ENCODE data around the gene LCMT2.
"Not testable (repeated sequence)": the region's sequence is repeated elsewhere in the genome, so short reads cannot be mapped to it uniquely, and the experiment has no call there.

The LCMT2 gene

DNA sequence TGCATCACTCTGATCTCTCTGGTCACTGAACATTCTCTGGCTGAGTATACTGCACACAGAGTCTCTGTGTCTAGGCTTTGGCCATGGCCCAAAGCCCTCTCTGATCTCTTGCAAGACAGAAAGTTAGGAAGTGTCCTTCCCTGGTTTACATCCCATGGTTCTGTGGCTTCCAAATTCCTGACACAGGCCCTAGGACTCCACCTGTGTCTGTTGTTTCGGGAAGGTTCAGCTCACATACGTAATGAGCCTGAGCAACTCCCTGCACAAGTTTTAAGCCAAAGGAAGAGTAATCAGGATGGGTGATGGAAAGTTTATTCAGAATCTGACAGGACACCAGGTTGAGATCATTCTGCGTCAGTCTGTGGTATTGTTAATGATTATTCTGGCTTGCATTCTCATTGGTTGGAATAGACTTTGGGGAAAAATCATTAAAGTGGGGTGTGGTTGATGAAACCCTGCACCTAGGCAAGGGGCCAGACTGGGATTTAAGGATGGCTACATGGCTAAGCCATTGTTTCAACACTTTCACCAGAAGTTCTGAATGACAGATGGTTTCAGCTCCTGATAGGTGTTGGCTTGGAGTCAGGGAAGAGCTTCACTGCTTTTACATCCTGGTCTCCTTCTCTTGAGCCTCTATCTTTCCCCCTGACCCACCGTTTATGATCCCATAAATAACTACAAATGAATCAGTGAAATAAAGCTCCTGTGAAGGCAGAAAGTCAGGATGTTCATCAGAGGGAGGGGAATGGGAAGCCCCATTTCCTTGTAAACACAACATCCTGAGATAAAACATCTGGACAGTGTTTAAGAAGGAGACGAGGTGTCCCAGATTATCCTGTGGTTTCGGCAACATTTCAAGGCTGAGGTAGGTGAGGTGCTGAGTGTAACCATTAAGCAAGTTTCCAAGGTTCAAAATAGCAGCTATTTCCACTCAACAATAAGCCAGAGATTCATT, 14.1 kb downstream of the LCMT2 start:
- no peak for DNase-seq (ENCODE audit: low read depth)

DNA sequence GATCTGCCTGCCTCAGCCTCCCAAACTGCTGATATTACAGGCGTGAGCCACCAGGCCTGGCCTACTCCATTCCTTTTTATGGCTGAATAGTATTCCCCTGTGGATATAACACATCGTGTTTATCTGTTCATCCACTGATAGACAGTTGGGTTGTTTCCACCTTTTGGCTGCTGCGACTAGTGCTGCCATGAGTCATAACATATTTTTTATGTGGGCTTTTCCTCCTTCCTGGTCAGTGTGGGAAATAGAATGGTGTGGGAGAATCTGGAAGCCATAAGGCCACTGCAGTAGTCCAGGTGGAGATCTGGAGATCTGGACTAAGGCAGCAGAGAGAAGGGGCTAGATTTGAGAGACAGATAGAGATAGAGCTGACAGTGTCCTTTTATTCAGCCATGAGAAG, 16.2 kb downstream of the LCMT2 start:
- DNase-seq (ENCODE audit: low read depth): no peak

DNA sequence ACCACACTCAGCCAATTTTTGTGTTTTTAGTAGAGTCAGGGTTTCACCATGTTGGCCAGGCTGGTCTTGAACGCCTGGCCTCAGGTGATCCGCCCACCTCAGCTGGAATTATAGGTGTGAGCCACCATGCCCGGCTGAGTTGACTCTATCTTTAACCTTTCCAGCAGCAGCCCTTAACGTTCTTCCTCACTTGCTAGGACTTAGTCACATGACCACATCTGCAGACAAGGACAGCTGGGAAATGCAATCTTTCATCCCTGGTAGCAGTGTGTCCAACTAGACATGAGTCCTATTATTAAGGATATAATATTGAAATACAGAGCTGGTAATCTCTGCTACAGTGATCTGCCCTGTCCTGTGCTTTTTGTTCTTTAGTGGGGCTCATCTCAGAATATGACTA, 18.0 kb downstream of the LCMT2 start:
- no peak for DNase-seq (ENCODE audit: low read depth)

DNA sequence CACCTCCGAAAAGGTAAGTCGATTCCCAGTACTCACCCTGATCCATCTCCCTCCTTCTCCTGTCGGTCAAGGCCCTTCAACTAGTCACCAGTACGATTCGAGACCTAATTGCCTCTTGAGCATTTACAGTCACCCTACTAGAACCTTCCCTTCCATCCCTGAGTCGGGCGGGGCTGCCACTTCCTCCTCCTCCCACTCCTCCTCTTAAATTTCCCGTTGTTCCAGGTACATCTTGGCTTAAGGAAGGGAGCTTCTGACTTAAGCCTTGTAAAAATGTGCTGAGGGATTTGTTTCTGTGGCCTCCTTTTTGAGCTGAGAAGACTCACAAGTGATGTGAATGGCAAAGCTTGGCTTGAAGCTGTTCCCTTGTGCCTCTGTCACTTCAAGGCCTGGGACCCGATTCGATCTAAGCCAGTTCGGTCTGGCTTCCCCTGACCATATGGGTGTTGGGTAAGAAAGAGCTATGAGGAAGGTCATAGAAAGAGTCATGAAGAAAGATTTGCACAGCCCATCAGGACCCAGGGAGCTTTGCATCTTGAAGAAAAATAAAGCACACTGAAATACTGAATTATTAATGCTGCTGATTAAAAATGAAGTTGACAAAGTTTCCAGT, 28.1 kb downstream of the LCMT2 start, which contains the start of gene TGM7:
TSS of gene TGM7 (minus strand) at position 51 of the 613 bp plus-strand sequence.
- no peak for DNase-seq (ENCODE audit: low read depth)

DNA sequence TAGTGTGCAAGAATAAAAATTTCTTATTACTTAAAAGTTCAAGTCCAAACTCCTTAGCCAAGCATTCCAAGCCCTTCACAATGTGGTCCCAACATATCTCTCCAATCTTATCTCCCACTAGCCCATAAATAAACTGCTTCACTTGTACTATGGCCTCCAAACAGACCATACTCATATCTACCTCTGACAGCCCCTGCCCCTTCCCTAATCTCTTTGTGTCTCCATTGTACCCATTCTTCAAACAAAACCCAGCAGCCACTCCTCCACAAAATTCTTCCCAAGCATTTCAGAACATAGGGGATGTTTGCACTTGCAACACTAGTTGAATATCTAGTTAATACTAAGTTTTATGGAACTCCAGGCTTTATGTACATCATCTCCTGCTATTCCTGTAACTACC, 30.5 kb downstream of the LCMT2 start:
- DNase-seq (ENCODE audit: low read depth): no peak

DNA sequence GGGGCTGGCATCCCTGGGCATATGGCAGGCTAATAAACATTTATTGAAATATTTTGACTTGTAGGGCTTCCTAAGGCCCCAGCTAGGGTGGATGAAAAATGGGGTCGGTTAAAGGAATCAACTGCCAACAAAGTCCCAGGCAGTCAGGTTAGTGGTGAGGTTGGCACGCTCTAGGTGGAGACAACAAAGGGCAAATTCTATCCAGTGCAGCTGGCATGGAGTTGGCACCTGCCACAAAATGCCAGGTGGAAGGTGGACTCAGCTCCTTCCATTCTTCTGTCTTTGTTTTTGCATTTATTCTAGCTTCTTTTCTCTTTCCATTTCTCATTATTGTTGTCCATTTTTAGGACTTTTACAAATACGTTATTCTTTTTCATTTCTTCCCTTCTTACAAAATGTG, 31.0 kb downstream of the LCMT2 start:
- no peak for DNase-seq (ENCODE audit: low read depth)

DNA sequence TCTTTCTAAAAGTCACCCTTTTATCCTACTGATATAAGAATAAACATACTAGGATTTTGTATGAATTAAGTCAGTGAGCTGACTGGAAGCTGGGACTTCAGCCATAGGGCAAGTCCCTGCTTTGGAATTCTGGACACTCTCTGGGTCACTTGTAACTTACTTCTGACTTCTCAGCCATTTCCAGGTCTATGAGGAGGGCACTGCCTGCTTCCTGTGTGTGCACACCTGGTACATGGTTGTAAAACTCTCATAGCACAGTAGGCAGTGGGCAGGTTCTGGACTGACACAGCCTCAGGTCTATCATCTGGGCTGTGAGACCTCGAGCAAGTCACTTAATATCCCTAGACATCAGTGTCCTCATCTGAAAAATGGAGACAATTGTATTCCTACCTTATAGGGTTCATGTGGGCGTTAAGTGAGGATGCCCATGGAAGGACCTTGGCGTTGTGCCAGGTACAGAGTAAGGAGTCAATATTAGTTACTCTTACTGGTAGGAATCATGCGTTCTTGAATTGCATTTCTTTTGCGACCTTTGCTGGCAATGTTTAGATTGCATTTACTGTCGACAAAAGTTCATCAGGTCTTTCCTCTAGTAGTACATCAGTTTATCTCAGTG, 36.2 kb downstream of the LCMT2 start:
- DNase-seq (ENCODE audit: low read depth): no peak

DNA sequence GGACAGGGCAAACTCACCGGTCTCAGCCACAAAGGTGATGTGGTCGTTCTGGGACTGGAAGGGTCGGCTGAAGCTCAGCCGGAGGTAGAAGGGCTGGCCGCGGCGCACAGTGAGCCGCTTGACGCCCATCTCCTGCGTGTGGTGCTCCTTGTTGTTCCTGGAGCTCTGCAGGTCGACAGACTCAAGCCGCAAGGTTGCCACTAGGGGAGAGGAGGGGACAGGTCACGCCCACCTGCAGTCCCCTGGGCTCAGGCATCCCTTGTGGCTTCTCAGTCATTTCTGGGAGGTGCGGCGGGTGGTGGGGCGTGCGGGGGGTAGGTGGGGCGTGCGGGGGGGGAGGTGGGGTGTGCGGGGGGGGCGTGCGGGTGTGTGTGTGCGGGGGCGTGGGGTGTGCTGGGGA, 36.9 kb downstream of the LCMT2 start:
- DNase-seq (ENCODE audit: low read depth): no peak

DNA sequence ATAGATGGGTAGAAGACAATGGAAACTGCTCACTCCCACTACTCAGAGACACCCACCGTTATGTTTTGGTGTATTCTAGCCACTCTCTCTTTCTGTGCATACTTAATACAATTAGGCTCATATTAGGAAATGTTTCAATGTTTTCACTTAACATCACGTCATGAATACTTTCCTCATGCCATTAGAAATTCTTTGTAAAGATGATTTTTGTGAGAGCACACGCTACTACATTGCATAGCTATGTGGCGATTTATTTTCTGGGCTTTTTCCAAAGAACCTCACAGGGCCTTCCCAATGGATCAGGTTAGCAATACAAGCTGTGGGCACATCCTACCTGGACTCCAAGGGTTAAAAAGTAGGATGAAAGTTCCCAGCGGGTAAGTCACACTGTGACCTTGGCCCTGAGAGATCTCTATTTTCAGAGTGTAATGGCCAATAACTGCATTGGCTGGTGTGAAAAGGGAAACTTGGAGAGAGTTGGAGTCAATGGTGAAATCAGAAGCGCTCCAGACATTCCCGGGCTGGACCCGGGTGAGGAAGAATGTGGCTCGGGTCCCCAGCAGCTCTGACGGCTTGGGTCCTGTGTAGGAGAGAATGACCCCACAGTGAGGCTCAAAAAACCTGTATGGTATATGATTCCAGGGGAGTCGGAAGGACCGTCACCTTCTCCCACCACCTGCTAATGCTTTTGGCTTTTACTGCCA, 37.8 kb downstream of the LCMT2 start:
- peak; percentile 27 for DNase-seq (ENCODE audit: low read depth)

DNA sequence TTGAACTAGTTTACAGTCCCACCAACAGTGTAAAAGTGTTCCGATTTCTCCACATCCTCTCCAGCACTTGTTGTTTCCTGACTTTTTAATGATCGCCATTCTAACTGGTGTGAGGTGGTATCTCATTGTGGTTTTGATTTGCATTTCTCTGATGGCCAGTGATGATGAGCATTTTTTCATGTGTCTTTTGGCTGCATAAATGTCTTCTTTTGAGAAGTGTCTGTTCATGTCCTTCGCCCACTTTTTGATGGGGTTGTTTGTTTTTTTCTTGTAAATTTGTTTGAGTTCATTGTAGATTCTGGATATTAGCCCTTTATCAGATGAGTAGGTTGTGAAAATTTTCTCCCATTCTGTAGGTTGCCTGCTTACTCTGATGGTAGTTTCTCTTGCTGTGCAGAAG, 40.7 kb downstream of the LCMT2 start:
- DNase-seq (ENCODE audit: low read depth): not testable (repeated sequence)

DNA sequence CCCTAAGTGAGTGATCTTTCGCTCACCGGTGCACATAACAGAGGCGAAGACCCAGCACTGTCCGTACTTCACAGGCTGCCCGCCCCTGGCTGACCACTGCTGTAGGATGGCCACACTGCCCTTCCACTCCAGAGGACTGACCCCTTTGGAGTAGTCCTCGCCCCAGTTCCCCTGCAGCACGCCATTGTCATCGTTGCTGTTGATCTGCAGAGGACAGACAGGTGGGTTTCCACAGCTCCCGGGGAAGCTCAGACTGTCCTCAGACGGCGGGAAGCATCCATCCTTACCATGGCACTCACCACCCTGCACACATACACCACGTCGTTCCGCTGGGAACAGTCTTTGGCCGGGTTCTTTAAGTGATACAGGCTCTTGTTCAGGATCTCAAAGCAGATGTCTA, 43.1 kb downstream of the LCMT2 start:
- DNase-seq (ENCODE audit: low read depth): no peak

DNA sequence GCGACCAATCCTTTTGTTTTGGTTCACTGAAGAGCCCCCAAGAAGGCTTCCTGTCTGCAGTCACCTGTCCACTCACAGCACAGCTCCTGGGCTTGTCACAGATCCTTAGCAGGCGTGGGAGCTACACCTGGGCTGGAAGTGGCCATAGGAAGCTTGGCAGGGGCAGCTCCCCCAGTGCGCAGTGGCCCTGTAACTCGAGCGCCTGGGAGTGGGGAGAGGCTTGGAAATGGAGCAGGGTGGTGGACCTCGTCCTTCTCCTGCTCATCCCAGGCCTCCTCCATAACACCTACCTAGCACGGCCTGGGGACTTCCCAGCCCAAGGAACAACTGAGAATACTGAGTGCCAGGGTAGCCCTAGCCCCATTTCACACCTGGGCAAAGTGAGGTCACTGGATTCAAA, 44.3 kb downstream of the LCMT2 start:
- DNase-seq (ENCODE audit: low read depth): no peak

DNA sequence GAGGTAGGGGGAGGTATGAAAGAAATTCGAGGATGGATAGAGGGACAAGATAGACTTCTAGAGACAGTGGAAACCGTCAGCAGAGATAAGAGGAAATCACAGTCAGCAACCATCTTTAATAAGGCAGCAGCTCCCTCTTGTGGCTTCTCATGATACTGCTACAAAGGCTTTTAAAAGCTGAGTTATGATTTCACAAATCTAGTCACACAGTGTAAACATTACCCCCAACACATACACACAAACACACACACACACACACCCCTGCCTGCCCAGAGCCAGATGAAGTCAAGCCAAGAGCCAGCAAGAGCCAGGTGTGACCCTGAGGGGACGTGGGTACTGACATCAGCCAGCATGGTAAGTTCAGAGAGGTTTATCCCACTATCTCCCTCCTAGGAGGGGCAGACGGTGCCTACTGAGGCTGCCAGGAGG, 44.8 kb downstream of the LCMT2 start:
- DNase-seq (ENCODE audit: low read depth): peak; percentile 45

DNA sequence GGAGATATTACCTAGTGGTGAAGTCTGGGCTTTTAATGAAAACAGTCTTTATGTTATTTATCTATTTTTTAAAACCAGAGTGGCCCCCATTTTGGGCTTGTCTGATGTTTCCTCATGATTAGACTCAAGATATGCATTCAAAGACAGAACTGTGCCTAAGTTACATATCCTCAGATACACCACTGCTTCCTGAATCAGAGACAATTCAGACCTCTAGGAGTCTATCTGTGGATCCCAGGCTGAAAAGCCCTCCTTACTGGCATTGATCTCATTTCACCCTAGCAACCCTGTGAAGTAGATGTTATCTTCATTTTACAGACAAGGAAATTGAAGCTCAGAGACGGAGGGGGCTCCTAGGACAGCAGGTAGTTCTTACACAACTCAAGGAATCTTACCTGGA, 46.8 kb downstream of the LCMT2 start:
- no peak for DNase-seq (ENCODE audit: low read depth)

DNA sequence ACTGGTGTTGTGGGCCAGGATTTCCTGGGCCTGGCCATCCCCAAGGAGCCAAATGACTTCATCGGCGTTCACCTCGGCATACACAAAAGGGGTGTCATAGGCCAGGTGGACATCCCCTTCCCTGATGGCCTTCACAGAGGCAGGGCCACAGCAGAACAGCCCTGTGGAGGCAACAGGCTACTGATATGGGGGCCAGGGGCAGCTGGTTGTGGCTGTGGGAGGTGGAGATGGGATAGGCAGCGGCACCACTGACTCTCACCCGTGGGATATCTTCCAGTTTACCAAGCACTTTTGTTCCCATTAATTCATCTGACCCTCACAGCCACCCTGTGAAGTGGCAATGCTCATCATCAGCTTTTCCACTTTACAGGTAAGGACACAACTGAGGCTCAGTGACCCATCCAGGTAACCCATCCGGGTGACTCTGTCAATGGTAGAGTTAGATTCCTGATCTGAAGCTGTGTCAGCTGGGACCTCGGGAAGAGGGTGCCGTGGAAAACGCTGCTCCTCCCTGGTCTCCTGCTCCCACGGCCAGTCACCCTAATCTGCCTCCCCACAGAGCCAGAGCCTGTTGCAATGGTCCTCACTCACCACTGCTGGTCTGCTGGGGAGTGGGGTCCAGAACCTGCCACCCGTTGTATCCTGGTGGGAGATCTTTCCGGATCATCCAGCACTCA, 48.3 kb downstream of the LCMT2 start:
- DNase-seq (ENCODE audit: low read depth): no peak

DNA sequence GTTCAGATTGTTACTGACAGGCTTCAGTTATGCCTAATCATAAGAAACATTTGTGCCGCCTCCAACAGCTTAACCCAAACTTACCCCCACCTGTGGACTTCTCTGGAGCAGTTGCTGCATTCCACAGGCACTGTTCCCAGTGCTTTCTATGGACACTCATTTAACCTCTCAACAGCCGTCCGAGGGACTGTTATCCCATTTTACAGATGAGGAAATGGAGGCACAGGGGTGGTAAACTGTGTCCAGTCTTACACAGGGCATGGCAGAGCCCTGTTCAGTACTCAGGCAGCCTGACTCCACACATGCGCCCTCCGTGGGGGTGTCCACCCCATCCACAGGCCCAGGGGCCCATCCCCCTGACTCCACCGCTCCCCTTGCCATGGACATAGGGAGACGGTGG, 49.4 kb downstream of the LCMT2 start:
- no peak for DNase-seq (ENCODE audit: low read depth)

DNA sequence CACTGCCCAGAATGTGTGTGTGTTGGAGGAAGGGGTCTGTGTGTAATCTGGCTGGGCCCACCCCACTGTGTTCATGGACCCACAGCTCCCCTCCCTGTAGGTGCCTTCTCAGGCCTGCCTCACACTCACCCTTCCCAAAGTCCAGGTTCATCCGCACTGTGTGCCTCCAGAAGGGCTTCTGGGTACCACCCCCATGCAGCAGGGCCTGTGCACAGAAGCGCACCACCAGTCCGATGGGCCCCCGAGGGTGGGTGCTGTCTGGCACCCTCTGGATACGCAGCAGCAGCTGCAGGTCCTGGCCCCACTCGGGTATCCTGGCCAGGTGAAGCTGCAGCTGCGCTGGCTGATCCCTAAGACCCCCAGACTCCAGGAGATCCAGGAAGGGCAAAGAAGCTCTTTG, 50.9 kb downstream of the LCMT2 start:
- no peak for DNase-seq (ENCODE audit: low read depth)

DNA sequence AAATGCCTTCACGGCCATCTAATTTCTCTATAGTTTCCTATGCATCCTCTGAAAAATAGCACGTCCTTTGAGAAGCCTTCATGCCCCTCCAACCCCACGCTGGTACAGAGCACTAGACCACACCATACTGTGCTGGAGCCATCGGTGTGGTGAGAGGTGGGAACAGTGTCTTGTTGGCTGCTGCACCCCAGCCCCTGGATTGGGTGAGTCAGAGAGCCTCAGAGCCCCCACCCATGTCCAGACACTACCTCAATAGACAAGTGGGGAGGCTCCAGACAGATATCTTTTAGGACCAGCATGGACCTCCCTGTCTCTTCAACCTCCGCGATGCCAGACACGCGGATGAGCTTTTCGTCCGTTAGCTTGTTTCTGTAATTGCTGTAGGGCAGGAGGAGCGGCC, 51.5 kb downstream of the LCMT2 start:
- DNase-seq (ENCODE audit: low read depth): no peak

DNA sequence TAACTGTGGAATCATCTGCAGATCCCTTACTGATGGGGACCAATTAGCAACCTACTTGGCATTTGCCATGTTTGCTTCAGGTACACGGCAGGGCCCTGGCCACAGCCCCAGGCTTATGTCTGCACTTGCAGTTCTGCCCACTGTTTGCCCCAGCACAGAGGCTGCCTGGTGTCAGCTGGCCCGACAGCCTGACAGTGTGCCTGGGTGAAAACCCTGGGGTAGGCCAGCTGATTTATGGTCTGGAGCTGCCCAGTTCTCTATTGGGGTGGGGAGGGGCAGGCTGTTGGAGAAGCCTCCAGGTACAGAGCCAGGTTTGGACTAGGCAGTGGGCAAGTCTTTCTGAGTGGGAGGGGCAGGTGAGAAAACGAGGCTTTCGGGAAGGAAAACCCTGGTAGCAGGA, 52.5 kb downstream of the LCMT2 start:
- no peak for DNase-seq (ENCODE audit: low read depth)

DNA sequence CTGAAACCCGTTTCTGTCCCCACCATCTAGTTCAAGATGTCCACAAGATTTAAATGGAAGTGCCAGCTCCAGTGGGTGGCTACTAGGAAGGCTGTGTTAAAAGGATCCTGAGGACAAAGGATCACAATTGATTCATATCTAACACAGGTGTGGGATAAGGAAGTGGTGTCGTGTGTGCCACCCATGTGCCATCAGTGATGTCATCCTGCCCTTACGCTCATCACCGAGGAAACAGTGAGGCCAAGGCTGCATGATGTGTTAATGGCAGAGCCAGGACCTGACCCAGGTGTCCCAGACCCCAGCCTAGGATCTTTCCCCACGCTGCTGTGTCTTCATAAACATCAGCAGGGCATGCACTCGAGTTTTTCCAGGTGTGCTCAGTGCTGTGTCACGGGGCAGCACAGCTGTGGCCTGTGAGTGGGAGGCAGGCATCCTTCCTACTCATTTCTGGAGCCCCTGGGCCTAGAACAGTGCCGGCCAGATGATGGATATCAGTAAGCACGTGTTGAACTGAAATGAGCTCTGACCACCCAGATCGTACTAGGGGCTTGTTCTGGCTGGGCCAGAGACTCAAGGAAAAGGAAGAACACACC, 53.0 kb downstream of the LCMT2 start:
- DNase-seq (ENCODE audit: low read depth): no peak

DNA sequence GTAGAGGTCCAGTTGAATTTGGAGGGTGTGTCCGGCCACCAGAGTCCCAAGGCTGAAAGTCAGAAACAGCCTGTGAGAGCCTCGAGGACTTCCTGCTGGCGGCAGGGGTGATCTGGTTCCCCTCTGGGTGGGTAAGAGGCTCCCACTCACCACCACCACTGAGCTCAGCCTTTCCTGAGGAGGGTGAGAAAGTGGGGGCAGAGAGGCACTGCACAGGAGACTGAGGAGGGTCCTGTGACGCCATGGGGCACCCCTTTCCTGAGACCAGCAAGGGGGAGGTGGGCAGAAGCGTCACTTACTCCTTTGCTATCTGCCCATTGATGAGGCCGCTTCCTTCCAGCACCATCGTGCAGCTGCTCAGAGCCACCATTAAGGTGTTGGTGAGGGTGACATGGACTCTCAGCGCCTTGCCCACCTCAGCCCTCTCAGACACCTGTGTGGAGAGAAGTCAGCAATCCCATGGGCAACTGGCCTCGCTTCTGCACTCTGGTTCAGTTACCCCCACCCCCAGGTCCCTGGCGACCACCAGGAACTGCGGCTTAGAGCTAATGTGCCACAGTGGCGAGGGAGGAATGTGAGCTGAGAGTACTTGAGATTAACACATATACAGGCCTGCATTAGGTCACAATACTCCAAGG, 53.7 kb downstream of the LCMT2 start:
- DNase-seq (ENCODE audit: low read depth): no peak

All from fibroblast of gingiva (primary cell).